Right hindlimb (tissue), 1 donor: ENCODE measurements around the gene FBXW2.

Source experiments
- DNase-seq: peaks from one replicate; pipeline ENCODE4 v3.0.0-alpha.2; 2018

The FBXW2 gene

GRCh38 chr9:120740132-120740531 is 53.1 kb downstream of the FBXW2 start:
- DNase-seq = no peak

GRCh38 chr9:120737416-120738165 is 55.6 kb downstream of the FBXW2 start:
- no peak for DNase-seq

GRCh38 chr9:120736881-120737280 is 56.3 kb downstream of the FBXW2 start:
- no peak for DNase-seq

GRCh38 chr9:120735415-120736126 is 57.6 kb downstream of the FBXW2 start:
- no peak for DNase-seq

DNA sequence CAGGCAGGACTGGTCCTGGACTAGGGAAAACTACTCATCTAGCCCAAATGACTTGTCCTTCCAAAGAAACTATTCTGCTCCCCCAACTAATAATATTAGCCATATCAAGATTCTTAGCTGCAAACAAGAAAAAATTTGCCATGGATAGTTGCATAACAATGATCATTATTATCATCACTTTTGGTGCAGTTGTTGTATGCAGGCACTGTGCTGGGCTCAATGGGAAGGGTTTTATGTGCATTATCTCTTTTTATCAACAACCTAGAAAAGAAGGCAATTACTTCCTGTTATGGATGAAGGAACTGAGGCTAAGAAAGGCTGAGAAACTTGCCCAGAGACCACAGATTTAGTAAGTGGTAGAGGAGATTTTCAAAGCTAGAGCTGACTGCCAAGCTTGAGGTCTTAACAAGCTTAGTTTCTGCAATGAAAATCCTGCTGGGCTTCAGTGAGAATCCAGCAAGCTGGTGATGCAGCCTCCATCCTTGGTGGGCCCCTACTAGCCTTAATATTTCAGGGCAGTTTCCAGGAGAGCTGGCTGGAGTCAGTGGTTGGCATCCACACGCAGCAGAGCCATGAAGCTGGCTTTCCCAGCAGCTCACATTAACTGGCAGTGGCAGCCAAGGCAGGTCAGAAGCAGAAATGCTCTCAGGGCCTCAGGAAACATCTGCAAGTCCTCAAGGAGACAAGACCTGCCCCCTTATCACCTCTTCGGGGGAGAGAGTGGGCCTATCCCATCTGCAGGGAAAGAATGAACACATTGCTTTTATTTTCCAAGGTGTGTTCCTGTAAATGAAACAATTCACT is 58.4 kb downstream of the FBXW2 start:
- peak; percentile 24 for DNase-seq

- DNase-seq = no peak
Observed at GRCh38 chr9:120733190-120733589, 60.0 kb downstream of the FBXW2 start.

GRCh38 chr9:120730654-120731514 is 62.3 kb downstream of the FBXW2 start:
- DNase-seq = peak; percentile 36

- DNase-seq = no peak
Observed at GRCh38 chr9:120729791-120730241, 63.4 kb downstream of the FBXW2 start.

- no peak for DNase-seq
Observed at GRCh38 chr9:120726484-120726883, 66.7 kb downstream of the FBXW2 start.

GRCh38 chr9:120725907-120726306 is 67.3 kb downstream of the FBXW2 start:
- DNase-seq = no peak

GRCh38 chr9:120724757-120725400 is 68.3 kb downstream of the FBXW2 start:
- no peak for DNase-seq

DNA sequence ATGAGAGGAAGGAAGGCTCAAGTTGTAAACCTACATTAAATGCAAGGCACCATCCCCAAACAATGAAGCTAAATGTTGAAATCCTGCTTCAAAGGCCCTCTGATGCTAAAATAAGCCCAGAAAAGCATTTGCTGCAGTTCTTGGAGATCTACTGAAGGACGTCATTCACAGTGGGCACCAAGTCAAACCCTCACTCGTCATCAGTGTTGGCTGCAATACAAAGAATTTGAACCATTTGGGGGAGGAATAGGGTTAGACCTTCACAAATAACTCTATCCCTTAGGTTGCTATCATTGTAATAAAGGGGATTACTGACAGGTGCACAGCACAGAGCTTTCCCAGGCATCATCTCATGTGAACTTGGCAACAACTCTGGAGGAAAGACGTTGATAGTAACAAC is 69.7 kb downstream of the FBXW2 start:
- no peak for DNase-seq

DNA sequence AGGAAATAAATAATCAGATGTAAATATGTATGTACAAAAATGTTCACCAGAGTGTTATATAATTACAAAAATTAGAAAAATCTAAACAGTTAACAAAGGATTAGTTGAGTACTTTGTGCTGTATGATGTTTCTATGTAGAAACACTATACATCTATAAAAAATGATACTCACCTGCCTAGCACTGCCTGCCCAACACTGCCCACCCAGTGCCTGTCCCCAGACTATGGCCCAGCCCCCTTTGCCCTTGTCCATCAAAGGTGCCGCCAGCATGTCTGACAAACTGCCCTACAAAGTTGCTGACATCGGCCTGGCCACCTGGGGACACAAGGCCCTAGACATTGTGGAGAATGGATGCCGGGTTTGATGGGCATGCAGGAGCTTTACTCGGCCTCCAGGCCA is 72.8 kb downstream of the FBXW2 start:
- DNase-seq = no peak

- no peak for DNase-seq
Observed at GRCh38 chr9:120718316-120718715, 74.9 kb downstream of the FBXW2 start.

GRCh38 chr9:120717176-120717575 is 76.0 kb downstream of the FBXW2 start:
- no peak for DNase-seq

- no peak for DNase-seq
Observed at GRCh38 chr9:120716483-120716882, 76.7 kb downstream of the FBXW2 start.

GRCh38 chr9:120715389-120715924 is 77.8 kb downstream of the FBXW2 start:
- DNase-seq = peak; percentile 48

DNA sequence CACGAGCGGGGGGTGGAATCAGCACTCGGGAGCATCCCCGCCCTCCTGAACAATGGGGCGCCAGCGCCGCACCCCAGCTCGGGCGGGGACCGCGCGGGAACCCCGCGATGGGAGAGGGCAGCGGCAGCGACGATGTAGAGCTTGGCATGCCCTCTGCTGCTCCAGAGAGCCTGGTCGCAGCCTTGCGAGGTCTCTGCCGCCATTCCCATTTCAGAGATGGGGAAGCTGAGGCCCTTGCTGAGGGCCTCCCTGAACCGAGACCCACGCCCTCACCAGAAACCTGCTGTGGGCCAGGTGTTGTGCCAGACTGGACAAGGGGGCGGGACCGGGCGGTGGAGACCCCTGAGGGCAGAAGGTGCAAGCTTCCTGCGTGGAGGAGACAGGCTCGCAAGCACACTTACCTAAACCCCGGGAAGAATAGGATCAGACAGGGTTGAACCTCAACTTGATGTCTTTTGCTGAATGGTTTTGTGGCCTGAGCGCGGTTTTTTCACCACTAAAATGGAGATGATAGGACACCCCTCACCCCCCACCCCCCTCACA is 78.3 kb downstream of the FBXW2 start:
- DNase-seq = no peak

DNA sequence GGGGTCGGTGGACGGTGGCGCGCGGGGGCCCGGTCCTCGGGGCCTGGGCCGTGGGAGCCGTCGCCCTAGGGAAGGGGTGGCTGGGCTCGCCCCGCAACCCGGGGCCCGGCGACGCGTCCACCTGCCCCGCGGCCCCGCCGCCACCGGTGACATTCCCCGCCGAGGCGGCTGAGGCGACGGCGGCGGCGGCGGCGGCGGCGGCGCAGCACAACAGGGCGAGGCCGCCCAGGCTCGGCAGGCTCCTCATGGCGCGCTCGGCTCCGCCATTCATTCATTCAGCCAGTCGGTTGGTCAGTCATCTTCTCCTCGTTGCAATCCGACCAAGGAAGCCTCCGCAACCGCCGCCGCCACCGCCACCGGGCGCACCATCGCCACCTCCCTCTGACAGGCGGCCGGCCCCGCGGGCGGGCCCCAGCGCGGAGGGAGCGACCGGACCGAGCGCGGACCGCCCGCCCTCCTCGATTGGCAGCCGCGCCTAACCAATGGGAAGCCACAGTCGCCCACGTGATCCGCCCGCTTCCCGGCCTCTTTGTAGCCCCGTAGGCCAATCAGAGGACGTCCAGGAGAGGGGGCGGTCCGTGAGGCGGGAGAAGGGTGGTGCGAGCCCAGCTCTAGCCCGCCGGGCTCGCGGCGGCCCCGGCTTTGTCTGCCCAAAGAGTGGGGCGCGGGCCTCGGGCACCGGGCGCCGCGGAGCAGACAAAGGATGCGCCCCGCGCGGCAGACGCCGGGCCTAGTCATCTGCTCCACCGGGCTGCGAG is 78.9 kb downstream of the FBXW2 start, which contains the start of gene MEGF9:
Gene MEGF9 (minus strand): TSS at position 383 of the 758 bp plus-strand sequence. CDS start 112 bp downstream, at position 271.
- DNase-seq = peak; percentile 98
